MM.1S (cell line): ENCODE measurements around the gene ERBIN.
"Not testable (repeated sequence)": the region's sequence is repeated elsewhere in the genome, so short reads cannot be mapped to it uniquely, and the experiment has no call there.

ENCODE experiments used
- DNase-seq: peaks from one replicate; pipeline ENCODE4 v3.0.0-alpha.2; 2015
- H2AFZ ChIP-seq: fragments of 300-600 bp; sonication (generic); 2 replicates; pipeline ENCODE4 v1.6.0; 2016; ENCODE audit warnings: antibody characterized with exemption, low read length
- H3F3A ChIP-seq: fragments of 300-600 bp; sonication (generic); 2 replicates; pipeline ENCODE4 v1.6.1; 2016; ENCODE audit warnings: mild to moderate bottlenecking, antibody characterized with exemption, low read length, moderate library complexity, mixed read lengths; ENCODE audit not compliant: insufficient read depth
- H3K27ac ChIP-seq: fragments of 300-600 bp; sonication (generic); 2 replicates; pipeline ENCODE4 v1.5.1; 2016; ENCODE audit warnings: mild to moderate bottlenecking, low read length
- H3K27me3 ChIP-seq: fragments of 300-600 bp; sonication (generic); replicated peaks from 2 replicates; pipeline ENCODE4 v1.6.0; 2016; ENCODE audit warnings: low read length; ENCODE audit not compliant: insufficient read depth
- H3K36me3 ChIP-seq: fragments of 300-600 bp; sonication (generic); replicated peaks from 2 replicates; pipeline ENCODE4 v1.6.1; 2016; ENCODE audit warnings: mild to moderate bottlenecking, low read length, mixed read lengths; ENCODE audit not compliant: insufficient read depth
- H3K4me1 ChIP-seq: fragments of 300-600 bp; sonication (generic); 2 replicates; pipeline ENCODE4 v1.6.1; 2016; ENCODE audit warnings: low read length, mixed read lengths
- H3K4me2 ChIP-seq: fragments of 300-600 bp; sonication (generic); 2 replicates; pipeline ENCODE4 v1.6.0; 2016; ENCODE audit warnings: low read depth, low read length
- H3K4me3 ChIP-seq: fragments of 300-600 bp; sonication (generic); 2 replicates; pipeline ENCODE4 v1.5.1; 2016; ENCODE audit warnings: low read length, mixed read lengths
- H3K79me2 ChIP-seq: fragments of 300-600 bp; sonication (generic); 2 replicates; pipeline ENCODE4 v1.6.1; 2016; ENCODE audit warnings: mixed run types, low read length, mixed read lengths
- H3K9ac ChIP-seq: fragments of 300-600 bp; sonication (generic); 2 replicates; pipeline ENCODE4 v1.6.1; 2016; ENCODE audit warnings: low read length, mixed read lengths
- H3K9me2 ChIP-seq: fragments of 300-600 bp; sonication (generic); replicated peaks from 2 replicates; pipeline ENCODE4 v1.6.1; 2016; ENCODE audit warnings: mild to moderate bottlenecking, low read length, mixed read lengths; ENCODE audit not compliant: insufficient read depth
- H3K9me3 ChIP-seq: fragments of 300-600 bp; sonication (generic); replicated peaks from 2 replicates; pipeline ENCODE4 v1.6.1; 2016; ENCODE audit warnings: mild to moderate bottlenecking, low read length, mixed read lengths; ENCODE audit not compliant: insufficient read depth
- H4K20me1 ChIP-seq: fragments of 300-600 bp; sonication (generic); 2 replicates; pipeline ENCODE4 v1.6.1; 2016; ENCODE audit warnings: mild to moderate bottlenecking, low read length, moderate library complexity, mixed read lengths; ENCODE audit not compliant: insufficient read depth
- EZH2 ChIP-seq: fragments of 300-600 bp; sonication (generic); optimal IDR thresholded peaks from 2 replicates; pipeline ENCODE3; 2017; ENCODE audit warnings: low read depth, mild to moderate bottlenecking, antibody characterized with exemption, low read length, mixed read lengths
- EZH2phosphoT487 ChIP-seq: fragments of 300-600 bp; sonication (generic); IDR thresholded peaks from 2 replicates; pipeline ENCODE4 v1.6.1; 2018; ENCODE audit warnings: antibody characterized with exemption, low read length
- TF ChIP-seq, protein P1 (sequence below): fragments of 300-600 bp; sonication (generic); IDR thresholded peaks from 2 replicates; pipeline ENCODE4 v1.5.1; 2016; ENCODE audit warnings: antibody characterized with exemption, low read length, mixed read lengths

The ERBIN gene

DNA sequence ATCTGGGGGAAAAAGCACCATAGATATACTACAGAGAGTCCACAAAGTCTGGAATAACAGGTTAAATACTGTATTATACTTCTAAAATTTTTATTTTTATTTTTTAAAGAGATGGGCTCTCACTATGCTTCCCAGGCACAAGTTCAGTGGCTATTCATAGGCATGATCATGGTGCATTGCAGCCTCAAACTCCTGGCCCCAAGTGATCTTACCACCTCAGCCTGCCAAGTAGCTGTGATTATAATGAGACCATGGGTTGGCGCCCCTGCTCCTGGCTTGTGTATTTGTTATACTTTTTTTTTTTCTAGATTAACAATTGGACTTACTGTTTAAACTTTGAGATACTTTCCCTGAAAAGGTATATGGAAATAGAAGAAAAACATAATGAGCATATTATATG is 25.9 kb downstream of the ERBIN start:
- no peaks in the 10 kb centered on the region; the same call in 1 of the 2 replicates for H3K36me3 ChIP-seq
- TF ChIP-seq EZH2phosphoT487 (no peak), EZH2 (no peak)
- TF ChIP-seq, protein P1, sequence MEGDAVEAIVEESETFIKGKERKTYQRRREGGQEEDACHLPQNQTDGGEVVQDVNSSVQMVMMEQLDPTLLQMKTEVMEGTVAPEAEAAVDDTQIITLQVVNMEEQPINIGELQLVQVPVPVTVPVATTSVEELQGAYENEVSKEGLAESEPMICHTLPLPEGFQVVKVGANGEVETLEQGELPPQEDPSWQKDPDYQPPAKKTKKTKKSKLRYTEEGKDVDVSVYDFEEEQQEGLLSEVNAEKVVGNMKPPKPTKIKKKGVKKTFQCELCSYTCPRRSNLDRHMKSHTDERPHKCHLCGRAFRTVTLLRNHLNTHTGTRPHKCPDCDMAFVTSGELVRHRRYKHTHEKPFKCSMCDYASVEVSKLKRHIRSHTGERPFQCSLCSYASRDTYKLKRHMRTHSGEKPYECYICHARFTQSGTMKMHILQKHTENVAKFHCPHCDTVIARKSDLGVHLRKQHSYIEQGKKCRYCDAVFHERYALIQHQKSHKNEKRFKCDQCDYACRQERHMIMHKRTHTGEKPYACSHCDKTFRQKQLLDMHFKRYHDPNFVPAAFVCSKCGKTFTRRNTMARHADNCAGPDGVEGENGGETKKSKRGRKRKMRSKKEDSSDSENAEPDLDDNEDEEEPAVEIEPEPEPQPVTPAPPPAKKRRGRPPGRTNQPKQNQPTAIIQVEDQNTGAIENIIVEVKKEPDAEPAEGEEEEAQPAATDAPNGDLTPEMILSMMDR: no peak
- H3K9me3 ChIP-seq: no peaks in the 10 kb centered on the region
- H3K4me3 ChIP-seq: no peak overlapping the region
- H3K4me1 ChIP-seq: no peaks in the 10 kb centered on the region
- H3F3A ChIP-seq: no peaks in the 10 kb centered on the region
- H4K20me1 ChIP-seq: no peaks in the 10 kb centered on the region; the same call in 1 of the 2 replicates
- H3K9me2 ChIP-seq: no peaks in the 10 kb centered on the region
- no peaks in the 10 kb centered on the region for H3K27me3 ChIP-seq
- H2AFZ ChIP-seq: no peak overlapping the region
- H3K79me2 ChIP-seq: peaks cover 97% of the 10 kb centered on the region
- no peak for DNase-seq
- H3K9ac ChIP-seq: no peak overlapping the region
- no peak overlapping the region for H3K27ac ChIP-seq
- H3K4me2 ChIP-seq: no peak overlapping the region

GRCh38 chr5:65954200-65954599 is 27.8 kb downstream of the ERBIN start:
- Histone ChIP-seq H3F3A (no peaks in the 10 kb centered on the region), H3K4me2 (no peak overlapping the region), H3K27ac (no peak overlapping the region), H3K36me3 (no peaks in the 10 kb centered on the region; the same call in 1 of the 2 replicates), H3K4me3 (no peak overlapping the region), H3K9me2 (no peaks in the 10 kb centered on the region), H3K4me1 (no peaks in the 10 kb centered on the region), H2AFZ (no peak overlapping the region), H4K20me1 (no peaks in the 10 kb centered on the region; the same call in 1 of the 2 replicates), H3K27me3 (no peaks in the 10 kb centered on the region), H3K9me3 (no peaks in the 10 kb centered on the region), H3K9ac (no peak overlapping the region), H3K79me2 (peaks cover 88% of the 10 kb centered on the region)
- no peak for DNase-seq
- TF ChIP-seq, protein P1: no peak
- TF ChIP-seq EZH2phosphoT487 (no peak), EZH2 (no peak)

DNA sequence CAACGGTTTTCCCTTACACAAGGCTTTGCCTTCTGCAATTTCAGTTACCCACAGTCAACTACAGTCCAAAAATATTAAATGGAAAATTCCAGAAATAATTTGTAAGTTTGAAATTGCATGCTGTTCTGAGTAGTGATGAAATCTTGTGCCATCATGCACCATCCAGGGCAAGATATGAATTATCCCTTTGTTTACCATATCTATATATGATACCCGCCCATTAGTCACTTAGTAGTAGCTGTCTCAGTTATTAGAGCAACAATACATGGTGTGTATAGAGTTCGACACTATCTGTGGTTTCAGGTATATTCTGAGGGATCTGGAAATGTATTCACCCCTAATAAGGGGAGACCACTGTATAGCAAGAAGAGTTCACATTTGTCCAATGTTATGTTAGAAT is 29.4 kb downstream of the ERBIN start:
- TF ChIP-seq EZH2phosphoT487 (no peak), EZH2 (no peak)
- TF ChIP-seq, protein P1: no peak
- H3K9me3 ChIP-seq: no peaks in the 10 kb centered on the region
- H3K36me3 ChIP-seq: peaks cover 5% of the 10 kb centered on the region; the same call in 1 of the 2 replicates
- H3F3A ChIP-seq: no peaks in the 10 kb centered on the region
- H3K27me3 ChIP-seq: no peaks in the 10 kb centered on the region
- no peak for DNase-seq
- no peak overlapping the region for H3K27ac ChIP-seq
- no peak overlapping the region for H3K9ac ChIP-seq
- no peaks in the 10 kb centered on the region for H3K9me2 ChIP-seq
- no peak overlapping the region for H2AFZ ChIP-seq
- no peak overlapping the region for H3K4me3 ChIP-seq
- peaks cover 9% of the 10 kb centered on the region; the same call in 1 of the 2 replicates for H4K20me1 ChIP-seq
- H3K79me2 ChIP-seq: peaks cover 88% of the 10 kb centered on the region
- H3K4me1 ChIP-seq: no peaks in the 10 kb centered on the region
- H3K4me2 ChIP-seq: no peak overlapping the region

GRCh38 chr5:65957703-65958102 is 31.3 kb downstream of the ERBIN start:
- peaks cover 12% of the 10 kb centered on the region; the same call in 1 of the 2 replicates for H4K20me1 ChIP-seq
- not testable (repeated sequence) for H3K36me3 ChIP-seq

More at GRCh38 chr5:65957703-65958102, 31.3 kb downstream of the ERBIN start:
- H3K9ac ChIP-seq, H3K27ac ChIP-seq, H3K27me3 ChIP-seq, H3F3A ChIP-seq, DNase-seq, H3K9me3 ChIP-seq, H3K9me2 ChIP-seq, H2AFZ ChIP-seq, H3K4me2 ChIP-seq, H3K4me1 ChIP-seq, H3K4me3 ChIP-seq: not testable (repeated sequence)
- peaks cover 88% of the 10 kb centered on the region for H3K79me2 ChIP-seq
